SK-N-SH treated with all-trans-retinoic acid at 6 μM for 48 hours (cell line): ENCODE results near the gene ITGA8.

ENCODE experiments used
- ARNTL ChIP-seq: fragments of 450-650 bp; formaldehyde crosslinking; IDR thresholded peaks from 2 replicates; pipeline ENCODE4 v1.5.0; 2020; ENCODE audit warnings: low read depth, mild to moderate bottlenecking, moderate library complexity, borderline replicate concordance
- GLIS3 ChIP-seq: fragments of 250-450 bp; sonication (Bioruptor Pico); IDR thresholded peaks from 2 replicates; pipeline ENCODE4 v1.5.0; 2020; ENCODE audit warnings: mild to moderate bottlenecking, moderate library complexity
- ISL1 ChIP-seq: fragments of 250-450 bp; sonication (Bioruptor Pico); IDR thresholded peaks from 2 replicates; pipeline ENCODE4 v2.1.2; 2022; ENCODE audit warnings: mild to moderate bottlenecking, moderate library complexity
- PATZ1 ChIP-seq: fragments of 250-450 bp; sonication (Bioruptor Pico); IDR thresholded peaks from 2 replicates; pipeline ENCODE4 v1.8.0; 2020; ENCODE audit warnings: mild to moderate bottlenecking, moderate library complexity, borderline replicate concordance
- RARB ChIP-seq: fragments of 250-450 bp; sonication (Bioruptor Pico); IDR thresholded peaks from 2 replicates; pipeline ENCODE4 v1.8.0; 2021; ENCODE audit warnings: mild to moderate bottlenecking, moderate library complexity
- SNAI2 ChIP-seq: fragments of 250-450 bp; sonication (Bioruptor Pico); IDR thresholded peaks from 2 replicates; pipeline ENCODE4 v1.5.0; 2020; ENCODE audit warnings: mild to moderate bottlenecking, moderate library complexity
- TCF4 ChIP-seq: fragments of 250-450 bp; sonication (Bioruptor Pico); IDR thresholded peaks from 2 replicates; pipeline ENCODE4 v1.8.0; 2021; ENCODE audit warnings: mild to moderate bottlenecking, moderate library complexity, borderline replicate concordance
- TOX ChIP-seq: fragments of 250-450 bp; sonication (Bioruptor Pico); IDR thresholded peaks from 2 replicates; pipeline ENCODE4 v1.8.0; 2021; ENCODE audit warnings: mild to moderate bottlenecking, moderate library complexity, borderline replicate concordance
- TSHZ2 ChIP-seq: fragments of 250-450 bp; sonication (Bioruptor Pico); IDR thresholded peaks from 2 replicates; pipeline ENCODE4 v1.5.0; 2020; ENCODE audit warnings: mild to moderate bottlenecking, moderate library complexity
- ZFP3 ChIP-seq: fragments of 250-450 bp; sonication (Bioruptor Pico); IDR thresholded peaks from 2 replicates; pipeline ENCODE4 v1.5.0; 2020; ENCODE audit warnings: mild to moderate bottlenecking, moderate library complexity
- ZNF70 ChIP-seq: fragments of 450-650 bp; formaldehyde crosslinking; IDR thresholded peaks from 2 replicates; pipeline ENCODE4 v1.5.0; 2020; ENCODE audit warnings: mild to moderate bottlenecking, moderate library complexity
- ZNF8 ChIP-seq: fragments of 450-650 bp; formaldehyde crosslinking; IDR thresholded peaks from 2 replicates; pipeline ENCODE4 v1.5.0; 2020; ENCODE audit warnings: mild to moderate bottlenecking, moderate library complexity

GRCh38 chr10:15705298-15705697, 14.4 kb downstream of the ITGA8 start:
- TF ChIP-seq TOX (no peak), ISL1 (CRISPR knock-in tag) (no peak), TCF4 (CRISPR knock-in tag) (no peak), RARB (no peak), GLIS3 (CRISPR knock-in tag) (no peak), ZNF8 (CRISPR knock-in tag) (no peak), ARNTL (CRISPR knock-in tag) (no peak), ZFP3 (CRISPR knock-in tag) (no peak), SNAI2 (CRISPR knock-in tag) (no peak), PATZ1 (CRISPR knock-in tag) (no peak), ZNF70 (CRISPR knock-in tag) (no peak), TSHZ2 (CRISPR knock-in tag) (no peak)
